Measurements from ENCODE around the gene BASP1. TPM values are rescaled to one million over a fixed set of nuclear protein-coding genes. Genes with fewer than 3 reads are reported as not detected.
A peak's percentile ranks its signal among the peaks of the same experiment; 100 is the strongest.

The BASP1 gene
- total RNA-seq, 1 donor from 2014 or later, result 78.7 TPM

- TF ChIP-seq CTCF (IDR thresholded peaks at IDR 0.05; ENCODE audit: insufficient read depth, low read length, severe bottlenecking), result no peak
- no peak for FAIRE-seq
- H3K4me3 ChIP-seq (ENCODE audit: low read depth, low read length), result peak overlapping the region; percentile 88
- H3K27me3 ChIP-seq (ENCODE audit: control insufficient read depth, insufficient read depth, low read length), result no peaks in the 10 kb centered on the region
- H3K36me3 ChIP-seq (ENCODE audit: control insufficient read depth, insufficient read depth, low read length), result no peaks in the 10 kb centered on the region
- no peak for DNase-seq (ENCODE audit: low read depth)
Measured at GRCh38 chr5:17216974-17217492, 398 bp upstream of the BASP1 start.

GRCh38 chr5:17218353-17219005 lies 1.0 kb downstream of the BASP1 start:
- Histone ChIP-seq H3K36me3 (ENCODE audit: control insufficient read depth, insufficient read depth, low read length) (no peaks in the 10 kb centered on the region), H3K27me3 (ENCODE audit: control insufficient read depth, insufficient read depth, low read length) (no peaks in the 10 kb centered on the region), H3K4me3 (ENCODE audit: low read depth, low read length) (peak overlapping the region; percentile 88)
- DNase-seq (ENCODE audit: low read depth) (no peak), FAIRE-seq (no peak)
- no peak for TF ChIP-seq CTCF (IDR thresholded peaks at IDR 0.05; ENCODE audit: insufficient read depth, low read length, severe bottlenecking)

GRCh38 chr5:17219006-17219422 lies 1.6 kb downstream of the BASP1 start:
- FAIRE-seq (no peak), DNase-seq (ENCODE audit: low read depth) (no peak)
- H3K4me3 ChIP-seq (ENCODE audit: low read depth, low read length), result peak overlapping the region; percentile 88

GRCh38 chr5:17219469-17219868 lies 2.0 kb downstream of the BASP1 start:
- no peak for DNase-seq (ENCODE audit: low read depth)
- no peak for FAIRE-seq
- peak overlapping the region; percentile 88 for H3K4me3 ChIP-seq (ENCODE audit: low read depth, low read length)
- H3K36me3 ChIP-seq (ENCODE audit: control insufficient read depth, insufficient read depth, low read length), result no peaks in the 10 kb centered on the region
- no peaks in the 10 kb centered on the region for H3K27me3 ChIP-seq (ENCODE audit: control insufficient read depth, insufficient read depth, low read length)
- TF ChIP-seq CTCF (IDR thresholded peaks at IDR 0.05; ENCODE audit: insufficient read depth, low read length, severe bottlenecking), result no peak

More at GRCh38 chr5:17219006-17219422, 1.6 kb downstream of the BASP1 start:
- H3K27me3 ChIP-seq (ENCODE audit: control insufficient read depth, insufficient read depth, low read length), result no peaks in the 10 kb centered on the region
- no peak for TF ChIP-seq CTCF (IDR thresholded peaks at IDR 0.05; ENCODE audit: insufficient read depth, low read length, severe bottlenecking)
- no peaks in the 10 kb centered on the region for H3K36me3 ChIP-seq (ENCODE audit: control insufficient read depth, insufficient read depth, low read length)

GRCh38 chr5:17219992-17220391 lies 2.6 kb downstream of the BASP1 start:
- H3K36me3 ChIP-seq (ENCODE audit: control insufficient read depth, insufficient read depth, low read length), result no peaks in the 10 kb centered on the region
- FAIRE-seq, result no peak
- no peak overlapping the region for H3K4me3 ChIP-seq (ENCODE audit: low read depth, low read length)
- H3K27me3 ChIP-seq (ENCODE audit: control insufficient read depth, insufficient read depth, low read length), result no peaks in the 10 kb centered on the region
- DNase-seq (ENCODE audit: low read depth), result no peak
- no peak for TF ChIP-seq CTCF (IDR thresholded peaks at IDR 0.05; ENCODE audit: insufficient read depth, low read length, severe bottlenecking)

- Histone ChIP-seq H3K27me3 (ENCODE audit: control insufficient read depth, insufficient read depth, low read length) (no peaks in the 10 kb centered on the region), H3K4me3 (ENCODE audit: low read depth, low read length) (no peak overlapping the region), H3K36me3 (ENCODE audit: control insufficient read depth, insufficient read depth, low read length) (no peaks in the 10 kb centered on the region)
- TF ChIP-seq CTCF (IDR thresholded peaks at IDR 0.05; ENCODE audit: insufficient read depth, low read length, severe bottlenecking), result no peak
- DNase-seq (ENCODE audit: low read depth) (no peak), FAIRE-seq (no peak)
Measured at GRCh38 chr5:17220469-17220868, 3.0 kb downstream of the BASP1 start.
